ENCODE results near the gene IL5.

GRCh38 chr5:132493821-132494220 lies 49.5 kb downstream of the IL5 start:
- TF ChIP-seq CTCF (IDR thresholded peaks at IDR 0.05), result no peak
- TF ChIP-seq POLR2A (IDR thresholded peaks at IDR 0.05), result no peak
- no peak for TF ChIP-seq EP300 (IDR thresholded peaks at IDR 0.05)
